Activated CD8-positive, alpha-beta memory T cell treated with anti-CD3 and anti-CD28 coated beads for 36 hours (primary cell): Measurements from ENCODE around the gene STOM. TPM values are rescaled to one million over a fixed set of nuclear protein-coding genes. Genes with fewer than 3 reads are reported as not detected.

Experiments
- CTCF ChIA-PET: fragments of 350-600 bp; sonication (Branson Sonifier 250); formaldehyde crosslinking; loops from one replicate; lab custom pipeline; 2021; ENCODE audit warnings: antibody characterized with exemption; lab: Charles Lee
- POLR2A ChIA-PET: fragments of 350-600 bp; sonication (Branson Sonifier 250); formaldehyde crosslinking; loops from one replicate; lab custom pipeline; 2021; ENCODE audit warnings: antibody characterized with exemption; lab: Charles Lee
- total RNA-seq, 2 experiments: library from RNA; stranded (reverse); gene quantifications; one replicate each; pipeline ENCODE4 v1.2.3, GENCODE V29; 2021

Gene STOM
- total RNA-seq, 2 experiments from 2014 or later: 76.3 to 80.6 TPM

- CTCF ChIA-PET: interaction anchor here (0.7 to 4.0 kb wide), 4 partner anchors 28 to 104 kb away, joined by 3 to 76 read pairs (median 3); no protein-coding TSS in a partner anchor
- POLR2A ChIA-PET: no interaction called here
Measured at GRCh38 chr9:121317737-121318630, 52.1 kb downstream of the STOM start.

DNA sequence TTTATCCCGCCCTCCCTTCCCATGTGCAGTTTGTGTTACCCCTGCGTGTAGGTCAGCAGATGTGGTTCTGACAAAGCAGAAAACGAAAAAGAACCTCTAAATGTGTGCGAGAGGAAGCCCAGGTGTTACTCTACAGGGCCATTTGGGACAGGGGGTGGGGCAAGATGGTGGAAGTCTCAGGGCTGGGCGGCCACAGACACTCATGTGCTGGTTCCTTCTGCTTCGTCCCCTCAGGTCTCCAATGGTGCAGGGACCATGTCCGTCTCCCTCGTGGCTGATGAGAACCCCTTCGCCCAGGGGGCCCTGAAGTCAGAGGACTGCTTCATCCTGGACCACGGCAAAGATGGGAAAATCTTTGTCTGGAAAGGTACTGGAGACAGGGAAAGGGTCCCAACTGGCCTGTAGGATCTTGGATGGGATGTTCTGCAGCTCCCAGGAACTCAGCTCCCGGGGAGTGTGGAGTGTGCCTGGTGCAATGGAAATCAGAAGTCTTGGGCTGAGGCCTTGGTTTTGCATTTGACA is 53.1 kb downstream of the STOM start:
- ChIA-PET POLR2A (no interaction called here), CTCF (interaction anchor here (1.0 to 2.5 kb wide), 2 partner anchors 15 to 83 kb away, joined by 3 to 9 read pairs; no protein-coding TSS in a partner anchor)

- CTCF ChIA-PET: interaction anchor here (1.0 to 2.5 kb wide), 2 partner anchors 14 to 84 kb away, joined by 3 to 9 read pairs; no protein-coding TSS in a partner anchor
- POLR2A ChIA-PET: no interaction called here
Measured at GRCh38 chr9:121316378-121316777, 53.7 kb downstream of the STOM start.

GRCh38 chr9:121313458-121314152 is 56.4 kb downstream of the STOM start:
- CTCF ChIA-PET: no interaction called here
- POLR2A ChIA-PET: no interaction called here

DNA sequence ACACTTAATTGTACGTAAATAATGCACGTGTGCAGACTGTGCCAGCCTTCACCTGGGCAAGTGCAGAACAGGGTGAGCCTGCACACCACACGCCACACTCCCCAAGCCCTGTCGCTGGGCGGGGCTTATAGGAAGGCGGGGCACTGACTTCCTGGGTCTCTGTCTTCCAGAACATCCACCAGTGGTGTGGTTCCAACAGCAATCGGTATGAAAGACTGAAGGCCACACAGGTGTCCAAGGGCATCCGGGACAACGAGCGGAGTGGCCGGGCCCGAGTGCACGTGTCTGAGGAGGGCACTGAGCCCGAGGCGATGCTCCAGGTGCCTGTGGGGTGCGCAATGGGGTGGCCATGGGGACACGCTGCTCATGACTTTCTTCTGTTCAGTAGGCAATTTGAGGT is 57.9 kb downstream of the STOM start:
- CTCF ChIA-PET: no interaction called here

DNA sequence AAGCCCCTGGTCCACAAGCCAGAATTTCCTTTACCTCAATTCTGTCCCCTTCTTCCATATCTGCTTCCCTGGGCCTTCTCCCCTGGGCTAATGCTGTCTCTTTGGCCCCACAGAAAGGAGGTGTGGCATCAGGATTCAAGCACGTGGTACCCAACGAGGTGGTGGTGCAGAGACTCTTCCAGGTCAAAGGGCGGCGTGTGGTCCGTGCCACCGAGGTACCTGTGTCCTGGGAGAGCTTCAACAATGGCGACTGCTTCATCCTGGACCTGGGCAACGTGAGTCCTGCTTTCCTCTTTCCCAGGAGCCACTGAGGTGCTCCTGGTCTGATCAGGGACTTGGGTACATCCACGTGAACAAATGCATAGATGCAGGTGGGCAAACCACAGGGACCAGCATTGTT is 59.5 kb downstream of the STOM start:
- POLR2A ChIA-PET: no interaction called here
- CTCF ChIA-PET: interaction anchor here (1.0 kb wide), 1 partner anchor 9 kb away, joined by 3 read pairs; no protein-coding TSS in a partner anchor

More for the DNA sequence above, 57.9 kb downstream of the STOM start:
- POLR2A ChIA-PET: no interaction called here

GRCh38 chr9:121309833-121310425 is 60.1 kb downstream of the STOM start:
- CTCF ChIA-PET: interaction anchor here (1.0 to 1.3 kb wide), 2 partner anchors 10 kb away, joined by 3 to 4 read pairs; no protein-coding TSS in a partner anchor

DNA sequence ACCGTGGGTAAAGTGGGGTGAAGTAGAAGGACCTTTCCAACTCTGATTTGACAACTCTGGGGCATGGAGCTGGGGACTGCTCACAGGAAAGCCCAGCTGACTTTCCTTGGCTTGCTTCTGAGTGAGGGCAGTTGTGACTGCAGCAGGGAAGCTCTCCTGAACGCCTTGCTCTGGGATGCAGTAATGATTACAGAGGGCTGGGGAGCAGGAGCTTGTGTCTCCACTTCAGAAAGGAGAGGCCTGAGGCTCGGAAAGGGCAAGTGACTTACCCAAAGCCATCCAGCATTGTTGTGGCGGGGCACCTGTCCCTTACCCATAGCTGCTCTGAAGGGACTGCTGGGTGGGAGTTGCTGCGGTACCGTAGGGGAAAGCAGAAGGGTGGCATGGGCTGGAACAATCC is 60.9 kb downstream of the STOM start:
- ChIA-PET POLR2A (no interaction called here), CTCF (interaction anchor here (1.3 kb wide), 1 partner anchor 11 kb away, joined by 4 read pairs; no protein-coding TSS in a partner anchor)

More at GRCh38 chr9:121309833-121310425, 60.1 kb downstream of the STOM start:
- POLR2A ChIA-PET: no interaction called here

DNA sequence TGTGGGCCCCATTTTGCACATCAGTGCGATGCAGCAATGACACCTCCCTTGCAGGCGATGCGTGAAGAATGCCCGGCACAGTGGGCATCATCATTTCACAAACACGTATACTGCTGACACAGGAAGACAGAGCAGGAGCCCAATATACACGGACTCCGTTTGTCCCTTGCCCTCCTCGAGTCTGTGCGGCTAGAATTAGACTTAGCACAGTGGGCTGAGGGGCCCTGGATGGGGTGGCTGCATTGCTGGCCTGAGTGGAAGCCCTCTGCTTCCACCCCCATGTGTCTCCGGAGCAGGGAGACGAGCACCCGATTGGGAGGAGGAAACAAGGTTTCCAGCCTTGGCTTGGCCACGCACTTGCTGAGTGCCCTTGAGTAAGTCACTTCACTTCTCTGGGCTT is 61.3 kb downstream of the STOM start:
- CTCF ChIA-PET: interaction anchor here (1.3 kb wide), 1 partner anchor 11 kb away, joined by 4 read pairs; no protein-coding TSS in a partner anchor

DNA sequence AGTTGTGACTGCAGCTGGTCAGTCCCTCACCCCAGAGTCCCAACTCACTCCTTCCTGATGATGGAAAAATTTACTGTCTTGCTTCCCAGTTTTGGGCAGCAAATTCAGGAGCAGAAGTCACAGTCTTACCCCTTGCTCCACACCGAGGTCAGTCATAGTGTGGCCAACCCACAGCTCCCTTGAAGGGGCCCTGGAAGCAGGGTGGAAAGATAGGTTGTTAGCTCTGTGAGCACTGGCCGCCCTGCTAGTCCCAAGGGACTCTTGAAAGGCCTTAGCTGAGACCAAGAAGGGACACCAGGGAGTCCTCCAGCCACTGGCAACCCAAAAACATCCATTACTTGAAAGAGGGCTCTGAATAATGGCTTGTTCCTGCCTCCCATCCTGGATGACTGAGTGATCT is 62.1 kb downstream of the STOM start:
- CTCF ChIA-PET: no interaction called here
- POLR2A ChIA-PET: interaction anchor here (0.6 kb wide), 1 partner anchor 146 kb away, joined by 3 read pairs; no protein-coding TSS in a partner anchor

More for the DNA sequence above, 61.3 kb downstream of the STOM start:
- POLR2A ChIA-PET: no interaction called here

GRCh38 chr9:121305269-121305994 is 64.6 kb downstream of the STOM start:
- ChIA-PET CTCF (interaction anchor here (0.9 to 1.5 kb wide), 3 partner anchors 14 to 94 kb away, joined by 3 to 4 read pairs (median 3); no protein-coding TSS in a partner anchor), POLR2A (no interaction called here)

GRCh38 chr9:121304707-121305106 is 65.3 kb downstream of the STOM start:
- CTCF ChIA-PET: interaction anchor here (0.9 to 1.1 kb wide), 3 partner anchors 15 to 95 kb away, joined by 3 read pairs; no protein-coding TSS in a partner anchor

GRCh38 chr9:121303456-121304451 is 66.3 kb downstream of the STOM start:
- CTCF ChIA-PET: interaction anchor here (0.9 to 1.0 kb wide), 2 partner anchors 16 to 96 kb away, joined by 3 read pairs; no protein-coding TSS in a partner anchor
- POLR2A ChIA-PET: no interaction called here

More at GRCh38 chr9:121304707-121305106, 65.3 kb downstream of the STOM start:
- POLR2A ChIA-PET: no interaction called here

DNA sequence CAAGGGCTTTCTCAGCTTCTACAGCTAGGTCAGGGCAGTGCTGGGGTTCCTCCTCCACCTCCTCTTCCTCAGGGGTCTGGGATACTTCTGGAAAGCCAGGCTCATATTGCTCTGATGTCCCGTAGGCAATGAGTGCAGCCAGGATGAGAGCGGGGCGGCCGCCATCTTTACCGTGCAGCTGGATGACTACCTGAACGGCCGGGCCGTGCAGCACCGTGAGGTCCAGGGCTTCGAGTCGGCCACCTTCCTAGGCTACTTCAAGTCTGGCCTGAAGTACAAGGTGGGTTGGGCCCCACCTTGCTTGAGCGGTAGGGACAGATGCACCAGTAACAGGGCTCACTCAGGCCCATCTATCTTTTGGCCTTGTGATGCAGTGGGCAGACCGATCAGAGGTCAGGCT is 67.3 kb downstream of the STOM start:
- POLR2A ChIA-PET: interaction anchor here (0.6 kb wide), 1 partner anchor 528 kb away, joined by 3 read pairs; no protein-coding TSS in a partner anchor
- CTCF ChIA-PET: interaction anchor here (0.9 kb wide), 2 partner anchors 14 to 97 kb away, joined by 3 read pairs; no protein-coding TSS in a partner anchor

DNA sequence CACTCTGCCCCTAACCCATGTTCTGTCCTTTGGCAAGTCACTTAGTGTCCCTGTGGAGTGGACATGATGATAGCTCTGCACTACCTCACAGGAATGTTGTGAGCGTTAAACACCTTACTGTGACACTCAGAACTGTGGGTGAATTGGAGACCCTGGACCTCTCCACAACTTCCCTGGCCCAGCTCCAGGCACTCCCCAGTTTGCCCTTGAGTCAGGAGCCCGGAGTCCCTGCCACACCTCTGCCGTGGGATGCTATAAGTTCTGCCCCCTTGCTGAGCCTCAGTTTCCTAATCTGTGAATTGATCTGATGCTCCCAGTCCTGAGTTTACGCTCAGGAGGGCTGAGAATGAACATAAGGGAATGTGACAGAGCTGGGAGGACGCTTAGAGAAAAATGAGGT is 67.7 kb downstream of the STOM start:
- CTCF ChIA-PET: interaction anchor here (0.9 kb wide), 2 partner anchors 14 to 97 kb away, joined by 3 read pairs; no protein-coding TSS in a partner anchor
- POLR2A ChIA-PET: interaction anchor here (0.6 kb wide), 1 partner anchor 528 kb away, joined by 3 read pairs; no protein-coding TSS in a partner anchor

DNA sequence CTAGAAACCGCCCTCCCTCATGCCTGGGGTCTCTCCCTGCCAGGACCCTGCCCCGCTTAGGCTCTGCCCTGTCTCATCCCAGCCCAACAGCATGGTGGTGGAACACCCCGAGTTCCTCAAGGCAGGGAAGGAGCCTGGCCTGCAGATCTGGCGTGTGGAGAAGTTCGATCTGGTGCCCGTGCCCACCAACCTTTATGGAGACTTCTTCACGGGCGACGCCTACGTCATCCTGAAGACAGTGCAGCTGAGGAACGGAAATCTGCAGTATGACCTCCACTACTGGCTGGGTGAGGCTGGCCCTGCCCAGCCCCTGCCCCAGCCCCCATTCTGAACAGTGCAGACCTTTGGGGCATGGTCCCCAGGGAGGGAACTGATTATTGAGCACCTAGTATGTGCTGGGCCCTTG is 68.2 kb downstream of the STOM start:
- POLR2A ChIA-PET: interaction anchor here (0.6 kb wide), 1 partner anchor 528 kb away, joined by 3 read pairs; no protein-coding TSS in a partner anchor
- CTCF ChIA-PET: interaction anchor here (0.9 kb wide), 1 partner anchor 15 kb away, joined by 3 read pairs; no protein-coding TSS in a partner anchor
